Chondrocyte (in vitro differentiated cells): Measurements from ENCODE around the gene C7orf25. TPM values are rescaled to one million over a fixed set of nuclear protein-coding genes. Genes with fewer than 3 reads are reported as not detected.

Experiments
- DNase-seq: peaks from one replicate; pipeline ENCODE4 v3.0.0; 2021; ENCODE audit warnings: mixed read lengths, low spot score
- H3K27ac Mint-ChIP-seq: one replicate; pipeline ENCODE4 v1.8.0; 2021; ENCODE audit warnings: mild to moderate bottlenecking, moderate library complexity, mixed read lengths; ENCODE audit not compliant: unreplicated experiment
- H3K27me3 Mint-ChIP-seq: 2 replicates; pipeline ENCODE4 v1.8.0; 2021; ENCODE audit warnings: low read depth, mixed read lengths
- H3K36me3 Mint-ChIP-seq: 2 replicates; pipeline ENCODE4 v1.8.0; 2021; ENCODE audit warnings: low read depth, mixed read lengths
- H3K4me1 Mint-ChIP-seq: 2 replicates; pipeline ENCODE4 v1.8.0; 2021; ENCODE audit warnings: low read depth, mild to moderate bottlenecking, mixed read lengths
- H3K4me3 Mint-ChIP-seq: one replicate; pipeline ENCODE4 v1.8.0; 2021; ENCODE audit warnings: mild to moderate bottlenecking, moderate library complexity, mixed read lengths; ENCODE audit not compliant: unreplicated experiment
- H3K9me3 Mint-ChIP-seq: 2 replicates; pipeline ENCODE4 v1.8.0; 2021; ENCODE audit warnings: low read depth, mixed read lengths
- total RNA-seq: library from RNA; stranded (reverse); gene quantifications from 3 replicates; pipeline ENCODE4 v1.2.1, GENCODE V29; 2021
- TF ChIP-seq, protein P1 (sequence below): fragments of 200-600 bp; sonication (generic); IDR thresholded peaks from 2 replicates; pipeline ENCODE4 v1.5.0; 2021; ENCODE audit warnings: antibody characterized with exemption, mild to moderate bottlenecking, moderate library complexity

Gene C7orf25
- total RNA-seq, 1 donor from 2014 or later = 9.7 TPM

DNA sequence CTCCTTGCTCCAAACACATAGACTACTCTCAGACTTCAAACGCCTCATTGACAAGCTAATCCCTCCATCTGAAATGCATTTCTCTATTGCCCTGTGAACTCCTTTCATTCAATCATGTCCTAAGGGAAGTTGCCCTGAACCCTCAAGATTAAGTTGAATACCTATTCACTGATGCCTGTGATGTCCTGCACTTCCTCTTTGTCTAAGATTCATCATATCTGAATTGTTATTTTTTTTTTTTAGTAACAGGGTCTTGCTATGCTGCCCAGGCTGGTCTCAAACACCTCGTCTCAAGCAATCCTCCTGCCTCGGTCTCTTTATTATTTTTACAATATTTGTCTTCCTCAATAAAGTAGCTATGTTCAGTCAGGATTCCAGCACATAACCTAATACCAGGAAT is 16.9 kb upstream of the C7orf25 start:
- no peaks in the 10 kb centered on the region for H3K27me3 Mint-ChIP-seq
- no peak overlapping the region for H3K27ac Mint-ChIP-seq
- no peaks in the 10 kb centered on the region for H3K9me3 Mint-ChIP-seq
- peaks cover 45% of the 10 kb centered on the region for H3K4me1 Mint-ChIP-seq
- no peak overlapping the region for H3K4me3 Mint-ChIP-seq
- DNase-seq = no peak
- TF ChIP-seq, protein P1, sequence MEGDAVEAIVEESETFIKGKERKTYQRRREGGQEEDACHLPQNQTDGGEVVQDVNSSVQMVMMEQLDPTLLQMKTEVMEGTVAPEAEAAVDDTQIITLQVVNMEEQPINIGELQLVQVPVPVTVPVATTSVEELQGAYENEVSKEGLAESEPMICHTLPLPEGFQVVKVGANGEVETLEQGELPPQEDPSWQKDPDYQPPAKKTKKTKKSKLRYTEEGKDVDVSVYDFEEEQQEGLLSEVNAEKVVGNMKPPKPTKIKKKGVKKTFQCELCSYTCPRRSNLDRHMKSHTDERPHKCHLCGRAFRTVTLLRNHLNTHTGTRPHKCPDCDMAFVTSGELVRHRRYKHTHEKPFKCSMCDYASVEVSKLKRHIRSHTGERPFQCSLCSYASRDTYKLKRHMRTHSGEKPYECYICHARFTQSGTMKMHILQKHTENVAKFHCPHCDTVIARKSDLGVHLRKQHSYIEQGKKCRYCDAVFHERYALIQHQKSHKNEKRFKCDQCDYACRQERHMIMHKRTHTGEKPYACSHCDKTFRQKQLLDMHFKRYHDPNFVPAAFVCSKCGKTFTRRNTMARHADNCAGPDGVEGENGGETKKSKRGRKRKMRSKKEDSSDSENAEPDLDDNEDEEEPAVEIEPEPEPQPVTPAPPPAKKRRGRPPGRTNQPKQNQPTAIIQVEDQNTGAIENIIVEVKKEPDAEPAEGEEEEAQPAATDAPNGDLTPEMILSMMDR = no peak
- peaks cover 11% of the 10 kb centered on the region for H3K36me3 Mint-ChIP-seq

DNA sequence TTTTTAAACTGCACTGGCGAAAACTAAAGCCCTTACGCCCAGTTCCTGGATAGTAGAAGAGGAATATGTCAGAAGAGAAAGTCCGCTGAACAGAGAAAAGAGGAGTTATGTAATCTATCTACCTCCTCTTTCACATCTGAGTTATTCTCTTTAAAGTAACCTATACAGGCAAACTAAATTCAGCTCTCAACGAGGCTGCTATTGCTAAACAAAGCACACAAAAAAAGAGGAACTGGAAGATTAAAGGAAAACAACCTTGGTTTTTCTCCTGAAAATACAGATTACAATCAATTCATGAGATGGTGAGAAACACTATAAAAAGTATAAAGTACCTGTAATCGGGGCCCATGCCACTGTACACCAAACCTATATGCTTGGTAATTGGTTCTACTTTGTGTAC is 14.3 kb upstream of the C7orf25 start:
- H3K4me3 Mint-ChIP-seq = no peak overlapping the region
- no peaks in the 10 kb centered on the region for H3K27me3 Mint-ChIP-seq
- peaks cover 33% of the 10 kb centered on the region for H3K4me1 Mint-ChIP-seq
- peaks cover 22% of the 10 kb centered on the region for H3K36me3 Mint-ChIP-seq
- TF ChIP-seq, protein P1 = no peak
- no peaks in the 10 kb centered on the region for H3K9me3 Mint-ChIP-seq
- no peak overlapping the region for H3K27ac Mint-ChIP-seq
- DNase-seq = no peak

DNA sequence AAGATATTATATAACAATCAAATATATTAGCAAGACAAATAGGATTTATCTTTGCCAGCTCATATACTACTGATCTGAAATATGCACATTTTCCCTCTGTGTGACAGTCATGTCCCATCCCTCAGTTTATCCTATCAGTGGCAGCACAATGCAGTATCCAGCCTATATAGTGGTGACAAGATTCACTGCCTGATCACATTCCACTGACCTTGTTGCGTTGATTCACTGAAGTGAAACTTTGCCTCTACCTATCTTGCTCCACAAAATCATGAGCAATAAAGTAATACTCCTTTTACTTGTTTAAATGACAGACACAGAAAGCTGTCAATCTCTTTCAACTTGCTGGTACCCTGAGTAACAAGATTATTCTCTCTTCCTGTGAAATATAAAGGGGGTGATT is 13.8 kb upstream of the C7orf25 start:
- DNase-seq = no peak
- TF ChIP-seq, protein P1 = no peak
- H3K4me1 Mint-ChIP-seq = peaks cover 27% of the 10 kb centered on the region
- H3K9me3 Mint-ChIP-seq = no peaks in the 10 kb centered on the region
- no peaks in the 10 kb centered on the region for H3K27me3 Mint-ChIP-seq
- H3K27ac Mint-ChIP-seq = no peak overlapping the region
- peaks cover 27% of the 10 kb centered on the region for H3K36me3 Mint-ChIP-seq
- no peak overlapping the region for H3K4me3 Mint-ChIP-seq

DNA sequence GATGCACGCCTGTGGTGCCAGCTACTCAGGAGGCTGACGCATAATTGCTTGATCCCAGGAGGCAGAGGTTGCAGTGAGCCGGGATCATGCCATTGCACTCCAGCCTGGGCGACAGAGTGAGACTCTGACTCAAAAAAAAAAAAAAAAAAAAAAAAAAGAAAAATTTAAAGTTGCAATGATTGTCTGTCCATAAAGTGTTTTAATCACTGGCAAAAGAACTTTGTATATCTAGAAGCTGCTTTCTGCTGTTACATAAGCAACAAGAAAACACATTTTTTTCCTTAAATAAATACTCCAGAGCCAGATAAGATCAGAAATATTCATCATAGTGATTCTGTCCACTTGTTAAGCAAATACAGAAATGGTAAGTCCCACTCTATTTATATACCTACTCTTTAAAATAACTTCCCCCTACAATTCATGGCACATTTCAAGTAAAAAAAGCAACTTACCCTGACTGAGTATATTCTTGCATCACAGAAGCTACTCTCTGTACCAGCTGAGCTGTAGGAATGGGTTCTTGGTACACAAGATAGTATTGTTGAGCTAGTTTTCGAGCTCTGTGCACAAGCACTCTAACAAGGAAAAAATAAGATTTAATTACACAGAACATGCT is 12.5 kb upstream of the C7orf25 start:
- H3K27ac Mint-ChIP-seq = peak overlapping the region; percentile 10
- peaks cover 15% of the 10 kb centered on the region for H3K4me1 Mint-ChIP-seq
- H3K27me3 Mint-ChIP-seq = no peaks in the 10 kb centered on the region
- H3K4me3 Mint-ChIP-seq = no peak overlapping the region
- DNase-seq = no peak
- H3K36me3 Mint-ChIP-seq = peaks cover 35% of the 10 kb centered on the region
- no peaks in the 10 kb centered on the region for H3K9me3 Mint-ChIP-seq
- TF ChIP-seq, protein P1 = no peak

DNA sequence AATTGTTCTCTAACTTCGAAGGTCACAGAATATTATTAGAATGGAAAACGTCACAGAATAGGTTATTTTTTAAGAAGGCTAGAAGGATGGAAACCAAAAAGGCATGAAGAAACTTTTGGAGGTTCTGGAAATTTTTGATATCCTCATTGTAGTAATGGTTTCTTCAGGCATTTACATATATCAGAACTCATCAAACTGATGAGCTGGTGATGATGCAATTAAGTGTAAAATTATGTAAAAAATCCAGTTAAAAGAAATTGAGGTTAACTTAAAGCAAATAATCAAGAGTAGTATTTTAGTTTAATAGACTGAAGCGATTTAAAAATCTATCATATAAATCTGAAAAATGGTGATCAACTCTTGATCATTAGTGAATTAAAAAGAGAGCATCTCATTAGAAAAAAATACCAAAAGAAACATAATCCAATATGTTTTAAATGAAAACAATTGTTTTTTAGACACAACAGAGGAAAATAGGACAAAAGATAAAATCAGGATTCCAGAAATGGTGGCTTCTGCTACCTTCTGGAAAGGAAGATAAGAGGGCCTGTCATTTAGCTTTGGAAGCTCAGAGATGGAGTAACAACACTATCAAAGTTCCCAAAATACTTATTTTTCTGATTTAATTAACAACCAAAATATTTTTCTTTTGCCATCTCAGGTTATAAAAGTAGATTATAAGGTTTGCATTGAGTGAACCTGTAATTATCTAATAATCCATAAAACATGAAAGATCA is 10.3 kb upstream of the C7orf25 start:
- Mint-ChIP-seq H3K27ac (no peak overlapping the region), H3K4me1 (peaks cover 10% of the 10 kb centered on the region), H3K4me3 (no peak overlapping the region), H3K9me3 (no peaks in the 10 kb centered on the region), H3K27me3 (no peaks in the 10 kb centered on the region), H3K36me3 (peaks cover 41% of the 10 kb centered on the region)
- no peak for DNase-seq
- TF ChIP-seq, protein P1 = no peak
